Hepatocyte (in vitro differentiated cells): ENCODE data around the gene CDC20. TPM values are rescaled to one million over a fixed set of nuclear protein-coding genes. Genes with fewer than 3 reads are reported as not detected.
"Not testable (repeated sequence)": the region's sequence is repeated elsewhere in the genome, so short reads cannot be mapped to it uniquely, and the experiment has no call there.

Source experiments
- DNase-seq: peaks from one replicate; pipeline ENCODE4 v3.0.0-alpha.2; 2016; ENCODE audit warnings: low spot score
- H2AFZ ChIP-seq: fragments of 200-600 bp; sonication (generic); 2 replicates; pipeline ENCODE4 v1.6.0; 2016; ENCODE audit warnings: antibody characterized with exemption, mild to moderate bottlenecking
- H3K27ac ChIP-seq: fragments of 200-600 bp; sonication (generic); 2 replicates; pipeline ENCODE4 v1.5.1; 2016; ENCODE audit warnings: mild to moderate bottlenecking
- H3K27me3 ChIP-seq: fragments of 200-600 bp; sonication (generic); 2 replicates; pipeline ENCODE4 v1.6.1; 2016
- H3K36me3 ChIP-seq: fragments of 200-600 bp; sonication (generic); replicated peaks from 2 replicates; pipeline ENCODE4 v1.5.1; 2016; ENCODE audit warnings: low read depth; ENCODE audit not compliant: insufficient read depth
- H3K4me1 ChIP-seq: fragments of 200-600 bp; sonication (generic); 2 replicates; pipeline ENCODE4 v1.5.1; 2016; ENCODE audit warnings: mild to moderate bottlenecking, moderate library complexity; ENCODE audit not compliant: insufficient read depth
- H3K4me2 ChIP-seq: fragments of 200-600 bp; sonication (generic); 2 replicates; pipeline ENCODE4 v1.6.0; 2016
- H3K4me3 ChIP-seq: fragments of 200-600 bp; sonication (generic); 2 replicates; pipeline ENCODE4 v1.5.1; 2016; ENCODE audit warnings: mild to moderate bottlenecking
- H3K79me2 ChIP-seq: fragments of 200-600 bp; sonication (generic); 2 replicates; pipeline ENCODE4 v1.6.0; 2017; ENCODE audit warnings: mild to moderate bottlenecking
- H3K9me2 ChIP-seq: fragments of 200-600 bp; sonication (generic); replicated peaks from 2 replicates; pipeline ENCODE4 v1.6.0; 2017; ENCODE audit warnings: mild to moderate bottlenecking; ENCODE audit not compliant: insufficient read depth
- H3K9me3 ChIP-seq: fragments of 200-600 bp; sonication (generic); 2 replicates; pipeline ENCODE4 v1.5.1; 2016; ENCODE audit warnings: low read depth, mild to moderate bottlenecking
- H4K20me1 ChIP-seq: fragments of 200-600 bp; sonication (generic); 2 replicates; pipeline ENCODE4 v1.6.0; 2016; ENCODE audit warnings: mild to moderate bottlenecking; ENCODE audit not compliant: insufficient read depth, poor library complexity, severe bottlenecking
- EZH2 ChIP-seq: fragments of 200-600 bp; sonication (generic); IDR thresholded peaks from 2 replicates; pipeline ENCODE4 v1.6.1; 2016; ENCODE audit warnings: antibody characterized with exemption, mild to moderate bottlenecking, borderline replicate concordance
- EZH2phosphoT487 ChIP-seq: fragments of 200-600 bp; sonication (generic); IDR thresholded peaks from one replicate; pipeline ENCODE4 v1.6.1; 2018; ENCODE audit warnings: antibody characterized with exemption, mild to moderate bottlenecking, low read depth, moderate library complexity; ENCODE audit not compliant: unreplicated experiment, severe bottlenecking
- WGBS: methylation state at CpG from one replicate; pipeline ENCODE4 v1.1.6; 2016; ENCODE audit warnings: low lambda C conversion rate; ENCODE audit errors: missing lambda C conversion rate; 5-methylcytosine and 5-hydroxymethylcytosine counted together
- polyA plus RNA-seq: library from polyadenylated mRNA; unstranded; fragments of >200 nt; fragmentation: Nextera tagmentation; extraction: Ambion mirVana; gene quantifications from 2 replicates; pipeline ENCODE4 v1.2.1, GENCODE V29; 2016
- total RNA-seq: library from RNA; depleted of rRNA; stranded (reverse); fragments of >200 nt; gene quantifications from 2 replicates; pipeline ENCODE4 v1.2.3, GENCODE V29; 2014
- TF ChIP-seq, protein P1 (sequence below): fragments of 200-600 bp; sonication (generic); IDR thresholded peaks from 2 replicates; pipeline ENCODE4 v1.5.1; 2016; ENCODE audit warnings: antibody characterized with exemption, mild to moderate bottlenecking; ENCODE audit not compliant: poor library complexity

CDC20 gene
- total and polyA plus RNA-seq, 2 experiments from 2014 or later, result 13.6 to 19.7 TPM

DNA sequence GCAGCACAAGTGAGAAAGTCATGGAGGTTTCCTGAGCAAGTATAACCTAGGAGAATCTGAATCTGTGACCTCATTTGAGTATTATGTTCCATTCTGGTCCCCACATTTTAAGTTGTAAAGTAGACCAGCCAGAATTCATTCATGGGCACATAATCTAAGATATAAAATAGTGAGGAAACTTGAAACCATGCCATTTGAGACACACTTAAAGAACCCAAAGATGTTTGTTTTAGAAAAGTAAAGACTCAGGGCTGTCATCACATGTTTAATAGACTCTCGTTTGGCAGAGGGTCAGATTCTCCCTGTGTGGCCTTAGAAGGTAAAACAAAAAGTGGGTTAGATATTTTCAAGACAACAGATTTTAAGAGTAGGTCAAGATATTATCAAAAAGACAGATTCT, 37.3 kb downstream of the CDC20 start:
- 50% methylated on average over 1 of the region's 1 CpG for WGBS
- Histone ChIP-seq H2AFZ (no peak overlapping the region), H3K79me2 (peaks cover 69% of the 10 kb centered on the region), H4K20me1 (no peaks in the 10 kb centered on the region), H3K27me3 (no peaks in the 10 kb centered on the region), H3K4me3 (no peak overlapping the region), H3K9me2 (no peaks in the 10 kb centered on the region), H3K9me3 (no peaks in the 10 kb centered on the region), H3K4me2 (no peak overlapping the region), H3K4me1 (peaks cover 1% of the 10 kb centered on the region), H3K36me3 (no peaks in the 10 kb centered on the region), H3K27ac (no peak overlapping the region)
- DNase-seq, result no peak
- TF ChIP-seq EZH2, result no peak
- TF ChIP-seq, protein P1, sequence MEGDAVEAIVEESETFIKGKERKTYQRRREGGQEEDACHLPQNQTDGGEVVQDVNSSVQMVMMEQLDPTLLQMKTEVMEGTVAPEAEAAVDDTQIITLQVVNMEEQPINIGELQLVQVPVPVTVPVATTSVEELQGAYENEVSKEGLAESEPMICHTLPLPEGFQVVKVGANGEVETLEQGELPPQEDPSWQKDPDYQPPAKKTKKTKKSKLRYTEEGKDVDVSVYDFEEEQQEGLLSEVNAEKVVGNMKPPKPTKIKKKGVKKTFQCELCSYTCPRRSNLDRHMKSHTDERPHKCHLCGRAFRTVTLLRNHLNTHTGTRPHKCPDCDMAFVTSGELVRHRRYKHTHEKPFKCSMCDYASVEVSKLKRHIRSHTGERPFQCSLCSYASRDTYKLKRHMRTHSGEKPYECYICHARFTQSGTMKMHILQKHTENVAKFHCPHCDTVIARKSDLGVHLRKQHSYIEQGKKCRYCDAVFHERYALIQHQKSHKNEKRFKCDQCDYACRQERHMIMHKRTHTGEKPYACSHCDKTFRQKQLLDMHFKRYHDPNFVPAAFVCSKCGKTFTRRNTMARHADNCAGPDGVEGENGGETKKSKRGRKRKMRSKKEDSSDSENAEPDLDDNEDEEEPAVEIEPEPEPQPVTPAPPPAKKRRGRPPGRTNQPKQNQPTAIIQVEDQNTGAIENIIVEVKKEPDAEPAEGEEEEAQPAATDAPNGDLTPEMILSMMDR, result no peak

DNA sequence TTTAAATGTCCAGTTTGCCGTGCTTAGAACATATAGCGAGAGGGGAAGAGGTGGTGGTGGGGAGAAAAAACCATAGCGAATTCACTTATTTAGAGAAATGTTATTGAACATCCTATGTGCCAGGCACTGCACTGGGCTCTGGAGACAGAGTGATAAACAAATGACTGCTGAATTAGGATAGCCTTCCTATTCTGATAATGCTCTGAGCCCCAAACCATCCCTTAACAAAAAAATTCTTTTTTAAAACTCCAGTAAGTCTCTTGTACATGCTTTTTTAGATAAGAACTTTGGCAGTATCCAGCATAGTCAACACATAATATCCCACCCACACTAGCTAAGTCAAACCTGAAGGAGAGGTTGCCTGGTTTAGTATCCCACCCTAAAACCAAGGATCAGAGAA, 39.4 kb downstream of the CDC20 start:
- Histone ChIP-seq H3K9me2 (no peaks in the 10 kb centered on the region), H3K27me3 (no peaks in the 10 kb centered on the region), H3K27ac (no peak overlapping the region), H3K4me1 (no peaks in the 10 kb centered on the region), H3K4me3 (no peak overlapping the region), H3K36me3 (no peaks in the 10 kb centered on the region), H2AFZ (no peak overlapping the region), H3K79me2 (peaks cover 53% of the 10 kb centered on the region), H3K9me3 (no peaks in the 10 kb centered on the region), H3K4me2 (no peak overlapping the region), H4K20me1 (no peaks in the 10 kb centered on the region)
- DNase-seq, result no peak
- 97% methylated on average over 3 of the region's 3 CpGs for WGBS
- TF ChIP-seq, protein P1, result no peak
- TF ChIP-seq EZH2phosphoT487, result no peak
- TF ChIP-seq EZH2, result no peak

DNA sequence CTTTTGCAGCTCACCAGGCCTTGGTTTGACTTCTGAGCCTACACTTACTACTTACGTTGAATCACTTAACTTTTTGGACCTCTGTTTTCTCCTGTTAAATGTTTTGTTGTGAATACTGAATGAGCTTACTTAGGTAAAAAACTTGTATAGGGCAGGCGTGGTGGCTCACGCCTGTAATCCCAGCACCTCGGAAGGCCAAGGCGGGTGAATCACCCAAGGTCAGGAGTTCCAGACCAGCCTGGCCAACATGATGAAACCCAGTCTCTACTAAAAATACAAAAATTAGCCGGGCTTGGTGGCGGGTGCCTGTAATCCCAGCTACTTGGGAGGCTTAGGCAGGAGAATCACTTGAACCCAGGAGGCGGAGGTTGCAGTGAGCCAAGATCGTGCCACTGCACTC, 41.7 kb downstream of the CDC20 start:
- H2AFZ ChIP-seq, H3K4me2 ChIP-seq, H3K36me3 ChIP-seq, H4K20me1 ChIP-seq, H3K27ac ChIP-seq, H3K9me2 ChIP-seq, H3K4me3 ChIP-seq, H3K9me3 ChIP-seq, H3K27me3 ChIP-seq, DNase-seq, H3K4me1 ChIP-seq: not testable (repeated sequence)
- peaks cover 40% of the 10 kb centered on the region for H3K79me2 ChIP-seq
- WGBS, result 97% methylated on average over 9 of the region's 9 CpGs

DNA sequence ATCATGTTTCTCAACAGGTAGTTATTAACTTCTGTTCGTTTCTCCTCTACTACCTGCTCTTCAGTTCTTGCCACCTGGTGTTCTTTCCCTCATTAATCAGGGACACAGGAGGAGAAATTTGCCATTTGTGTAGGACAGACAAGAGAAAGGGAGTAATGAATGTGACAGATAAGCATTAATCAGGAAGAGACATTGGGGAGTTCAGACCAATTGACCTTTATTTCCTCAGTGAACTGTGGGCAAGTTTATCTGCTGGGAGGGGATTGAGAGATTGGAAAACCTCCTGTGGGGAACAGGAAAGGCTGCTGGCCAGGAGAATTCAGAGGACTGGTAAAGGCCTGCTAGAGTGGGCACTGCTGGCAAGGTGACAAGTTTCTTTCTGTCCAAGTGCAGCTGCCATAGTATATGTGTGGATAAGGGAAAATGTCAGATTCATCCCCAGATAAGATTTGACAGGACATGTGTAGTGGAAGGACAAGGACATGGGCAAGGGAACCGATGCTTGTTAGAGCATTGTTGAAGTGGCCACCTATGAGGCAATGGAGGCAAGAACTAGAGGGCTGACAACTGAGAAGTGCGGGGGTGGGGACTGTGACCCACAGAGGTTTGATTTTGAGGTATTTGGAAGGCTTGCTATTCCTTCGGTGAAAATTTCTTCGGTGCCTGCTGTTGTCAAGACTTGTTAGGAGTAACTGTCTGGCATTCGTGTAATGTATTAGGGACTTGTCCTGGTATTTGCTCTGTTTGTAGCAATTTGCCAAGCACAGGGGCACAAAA, 43.5 kb downstream of the CDC20 start:
- no peaks in the 10 kb centered on the region for H3K27me3 ChIP-seq
- no peaks in the 10 kb centered on the region for H3K4me1 ChIP-seq
- no peak overlapping the region for H3K4me3 ChIP-seq
- H3K4me2 ChIP-seq, result no peak overlapping the region
- no peaks in the 10 kb centered on the region for H3K36me3 ChIP-seq
- 95% methylated on average over 6 of the region's 6 CpGs for WGBS
- no peak for DNase-seq
- H3K9me3 ChIP-seq, result no peaks in the 10 kb centered on the region
- no peak overlapping the region for H3K27ac ChIP-seq
- H4K20me1 ChIP-seq, result no peaks in the 10 kb centered on the region
- peaks cover 23% of the 10 kb centered on the region for H3K79me2 ChIP-seq
- no peak overlapping the region for H2AFZ ChIP-seq
- no peaks in the 10 kb centered on the region for H3K9me2 ChIP-seq
- no peak for TF ChIP-seq EZH2
- TF ChIP-seq EZH2phosphoT487, result no peak
- TF ChIP-seq, protein P1, result no peak
